SKM-1 treated with dmso at 0.1 percent for 144 hours (cell line): ENCODE data around the gene NAP1L1.

Source experiments
- DNase-seq: peaks from one replicate; lab custom pipeline; 2025; ENCODE audit not compliant: unreplicated experiment; lab: John Stamatoyannopoulos, UW

The NAP1L1 gene

DNA sequence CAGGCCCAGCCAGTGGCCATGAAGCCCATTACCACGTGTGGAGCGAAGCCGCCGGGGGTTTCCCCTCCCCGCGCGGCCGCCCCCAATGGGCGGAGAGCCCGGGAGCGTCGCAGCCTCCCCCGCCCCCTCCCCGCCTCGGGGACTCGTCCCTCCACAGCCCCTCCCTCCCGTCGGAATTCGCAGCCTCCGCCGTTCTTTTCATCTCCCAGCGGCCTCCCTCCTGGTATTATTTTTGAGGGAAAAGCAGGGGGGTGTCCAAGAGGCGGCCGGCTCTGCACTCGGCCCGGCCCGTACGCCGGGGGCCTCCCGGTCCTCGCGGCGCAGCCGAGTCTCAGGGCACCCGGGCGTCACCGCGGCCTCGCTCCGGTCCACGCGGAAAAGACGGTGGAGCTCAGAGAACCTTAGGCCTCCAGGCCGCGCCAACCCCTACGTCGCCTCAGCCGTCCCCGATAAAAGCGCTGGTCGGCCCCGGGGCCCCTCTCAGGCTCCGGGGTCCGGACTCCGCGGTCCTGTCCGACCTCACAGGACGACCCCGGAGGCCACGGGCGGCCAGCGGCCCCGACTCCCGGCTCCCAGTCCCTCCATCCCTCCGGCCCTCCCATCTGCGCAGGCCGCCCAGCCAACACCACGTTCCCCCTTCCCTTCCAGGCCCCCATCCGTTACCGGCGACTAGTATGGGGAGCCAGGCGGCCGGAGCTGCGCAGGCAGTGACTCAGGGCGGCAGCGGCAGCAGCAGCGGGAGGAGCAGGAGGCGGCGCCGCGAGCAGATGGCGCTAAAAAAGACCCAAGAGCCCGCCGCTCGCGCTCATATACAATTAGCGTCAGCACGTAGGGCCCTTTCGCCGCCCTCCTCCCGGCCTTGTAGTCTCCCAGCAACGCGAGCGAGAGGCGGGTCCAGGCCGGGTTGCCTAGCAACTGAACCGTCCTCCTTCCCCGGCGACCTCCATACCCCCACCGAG, at the start of gene NAP1L1:
Gene NAP1L1 (minus strand): TSS at position 782 of the 959 bp plus-strand sequence. CDS start 10,466 bp downstream, outside the sequence.
- DNase-seq: peak; percentile 76

DNA sequence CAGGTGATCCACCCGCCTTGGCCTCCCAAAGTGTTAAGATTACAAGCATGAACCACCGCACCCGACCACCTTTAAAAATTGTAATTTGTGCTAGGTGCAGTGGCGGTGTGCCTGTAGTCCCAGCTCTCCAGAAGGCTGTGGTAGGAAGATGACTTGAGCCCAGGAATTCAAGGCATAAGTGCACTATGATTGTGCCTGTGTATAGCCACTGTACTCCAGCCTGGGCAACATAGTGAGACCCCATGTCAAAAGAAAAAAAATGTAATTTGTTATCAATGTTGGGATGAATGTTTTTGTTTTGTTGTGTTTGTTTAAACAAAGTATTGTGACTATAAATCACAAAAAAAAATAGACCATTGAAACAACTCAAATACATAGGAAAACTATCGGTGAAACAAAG, 43.1 kb upstream of the NAP1L1 start:
- DNase-seq: no peak

GRCh38 chr12:76124456-76124855, 40.0 kb upstream of the NAP1L1 start:
- DNase-seq: no peak

- DNase-seq: no peak
These were observed 39.1 kb upstream of the NAP1L1 start for GRCh38 chr12:76123259-76124212.

- no peak for DNase-seq
These were observed 35.4 kb upstream of the NAP1L1 start for GRCh38 chr12:76119887-76120286.

DNA sequence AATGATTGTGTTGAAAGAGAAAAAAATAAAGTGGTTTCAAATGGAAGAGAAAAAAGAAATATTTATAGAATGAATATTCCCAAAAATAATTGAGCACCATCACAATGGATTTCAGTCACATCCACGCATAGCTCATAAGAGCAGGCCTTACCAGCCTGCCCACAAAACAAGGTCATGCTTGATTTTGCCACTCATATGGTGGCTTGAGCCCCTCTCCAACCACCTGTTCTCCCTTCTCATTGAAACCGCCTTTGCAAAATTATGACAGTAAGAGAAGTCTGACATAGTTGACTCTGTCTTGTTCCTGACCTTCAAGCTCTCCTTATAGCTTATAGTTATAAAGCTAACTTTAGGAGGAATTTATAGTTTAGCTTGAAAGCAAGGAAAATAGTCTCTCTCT, 33.3 kb upstream of the NAP1L1 start:
- no peak for DNase-seq

GRCh38 chr12:76117067-76117691, 32.7 kb upstream of the NAP1L1 start:
- DNase-seq: no peak

- no peak for DNase-seq
These were observed 29.6 kb upstream of the NAP1L1 start for GRCh38 chr12:76113800-76114757.

GRCh38 chr12:76111209-76111749, 26.8 kb upstream of the NAP1L1 start:
- no peak for DNase-seq

DNA sequence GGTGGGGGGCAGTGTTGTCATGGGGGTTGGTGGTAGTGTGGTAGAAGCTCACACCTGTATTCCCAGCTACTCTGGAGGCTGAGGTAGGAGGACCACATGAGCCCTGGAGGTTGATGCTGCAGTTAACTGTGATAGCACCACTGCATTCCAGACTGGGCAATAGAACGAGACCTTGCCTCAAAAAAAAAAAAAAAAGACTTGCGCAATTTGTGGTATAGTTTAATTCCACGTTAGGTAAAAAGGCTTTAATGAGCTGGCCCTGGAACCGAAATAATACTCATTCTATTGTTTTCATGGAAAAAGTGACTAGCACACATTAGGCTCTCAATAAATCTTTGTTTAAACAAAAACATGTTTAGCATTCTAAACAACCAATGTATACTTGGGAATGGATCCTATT, 25.4 kb upstream of the NAP1L1 start:
- DNase-seq: no peak

DNA sequence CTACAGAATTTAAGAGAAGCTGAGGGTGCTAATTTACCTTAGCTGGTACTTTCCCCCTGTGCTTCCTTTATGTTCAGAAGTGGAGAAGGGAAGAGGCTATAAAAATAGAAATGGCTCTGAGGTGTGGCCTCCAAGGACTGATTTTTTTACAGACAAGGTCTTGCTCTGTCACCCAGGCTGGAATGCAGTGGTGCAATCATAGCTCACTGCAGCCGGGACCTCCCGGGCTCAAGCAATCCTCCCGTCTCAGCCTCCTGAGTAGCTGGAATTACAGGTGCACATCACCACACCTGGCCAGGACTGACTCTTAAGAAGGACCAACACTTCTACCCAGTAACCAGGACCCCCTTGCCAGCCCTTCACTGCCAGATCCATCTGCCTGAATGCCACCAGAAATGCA, 23.9 kb upstream of the NAP1L1 start:
- DNase-seq: no peak

DNA sequence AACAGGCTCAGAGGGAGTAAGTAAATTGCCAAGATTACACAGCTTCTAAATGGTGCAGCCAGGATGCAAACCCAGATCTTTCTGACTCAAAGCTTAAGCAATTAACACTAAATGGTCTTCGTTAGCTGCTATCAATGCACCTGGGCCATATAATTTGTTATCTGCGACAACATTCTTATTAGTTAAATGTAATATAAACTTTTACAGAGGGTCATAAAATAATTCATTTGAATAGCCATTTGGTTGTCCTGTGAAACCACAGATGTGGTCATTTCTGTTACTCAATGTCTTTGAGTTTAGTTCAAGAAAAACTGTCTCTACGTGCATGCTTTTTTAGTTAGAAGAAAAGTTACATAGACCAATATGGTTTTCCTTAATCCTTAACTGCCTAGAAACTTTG, 22.1 kb upstream of the NAP1L1 start:
- no peak for DNase-seq

GRCh38 chr12:76103958-76104357, 19.5 kb upstream of the NAP1L1 start:
- no peak for DNase-seq

DNA sequence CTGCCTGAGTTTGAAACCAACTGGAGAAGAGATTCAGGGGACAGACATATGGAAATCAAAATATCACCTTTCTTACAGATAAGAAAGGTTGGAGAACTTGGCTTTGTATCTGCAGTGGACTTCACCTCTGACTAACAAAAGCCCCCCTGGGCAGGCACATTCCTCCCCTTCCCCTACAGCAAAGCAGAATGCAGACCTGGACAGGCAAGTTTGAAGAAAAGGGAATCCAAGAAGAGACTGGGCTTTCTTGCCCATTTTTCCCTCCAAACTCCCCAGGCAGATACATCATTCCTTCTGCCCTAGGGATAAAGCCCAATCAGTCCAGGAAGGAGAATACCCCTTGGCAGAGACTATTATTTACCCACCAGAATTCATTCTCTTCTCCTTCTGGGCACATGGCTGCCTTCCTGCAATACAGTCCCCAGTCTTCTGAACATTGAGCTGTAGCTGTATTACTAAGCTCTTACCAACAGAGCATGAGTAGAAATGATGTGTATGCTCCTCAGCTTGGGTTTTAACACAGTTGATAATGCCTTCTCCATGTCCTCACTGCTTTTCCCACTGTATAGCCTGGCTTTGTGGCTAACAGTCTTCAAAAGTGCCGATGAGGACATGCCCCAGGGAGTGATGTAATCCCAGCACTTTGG, 17.4 kb upstream of the NAP1L1 start:
- DNase-seq: no peak

- DNase-seq: no peak
These were observed 11.7 kb upstream of the NAP1L1 start for GRCh38 chr12:76096079-76096646.

GRCh38 chr12:76094754-76095153, 10.3 kb upstream of the NAP1L1 start:
- DNase-seq: no peak

DNA sequence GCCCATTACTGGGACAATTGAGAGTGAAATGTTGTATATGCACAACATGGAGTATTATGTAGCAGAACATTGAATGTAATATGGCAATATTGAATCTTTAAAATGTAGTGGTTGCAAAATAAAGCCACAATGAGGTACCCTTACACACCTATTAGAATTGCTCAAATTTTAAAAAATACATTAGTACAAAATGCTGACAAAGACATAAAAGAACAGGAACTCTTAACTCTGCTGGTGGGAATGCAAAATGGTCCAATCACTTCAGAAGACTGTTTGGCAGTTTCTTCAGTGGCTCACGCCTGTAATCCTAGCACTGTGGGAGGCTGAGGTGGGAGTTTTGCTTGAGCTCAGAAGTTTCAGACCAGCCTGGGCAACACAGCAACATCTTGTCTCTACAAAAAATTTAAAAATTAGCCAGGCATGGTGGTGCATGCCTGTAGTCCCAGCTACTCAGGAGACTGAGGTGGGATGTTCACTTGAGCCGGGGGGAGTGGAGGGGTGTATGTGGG, 6.8 kb upstream of the NAP1L1 start:
- DNase-seq: no peak

DNA sequence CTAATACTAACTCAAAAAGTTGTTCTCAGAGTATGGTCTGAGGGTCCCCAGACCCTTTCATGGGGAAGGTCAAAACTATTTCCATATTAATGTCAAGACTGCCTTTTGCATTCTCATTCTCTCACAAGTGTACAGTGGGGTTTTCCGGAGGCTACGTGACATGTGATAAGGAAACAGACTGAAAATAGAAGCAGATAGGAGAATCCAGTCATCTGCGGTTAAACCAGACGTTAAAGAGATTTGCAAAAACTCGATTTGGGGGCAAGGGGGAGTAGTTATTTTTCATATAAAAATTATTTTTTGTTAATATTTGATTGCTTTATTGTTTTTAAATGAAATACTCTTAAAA, 1.0 kb upstream of the NAP1L1 start:
- no peak for DNase-seq
